Activated T-cell treated with anti-CD3 and anti-CD28 coated beads for 24 hours (primary cell): ENCODE measurements around the gene GNB1.

Experiments used
- DNase-seq: peaks from one replicate; pipeline ENCODE4 v3.0.0-alpha.2; 2020; ENCODE audit warnings: low read depth

Gene GNB1

GRCh38 chr1:1781526-1781903 lies 109.4 kb downstream of the GNB1 start:
- DNase-seq = no peak

GRCh38 chr1:1780598-1781525 lies 110.0 kb downstream of the GNB1 start:
- no peak for DNase-seq

- peak; percentile 49 for DNase-seq
Measured at GRCh38 chr1:1779691-1780597, 110.9 kb downstream of the GNB1 start.

GRCh38 chr1:1779320-1779675 lies 111.6 kb downstream of the GNB1 start:
- DNase-seq = no peak

- DNase-seq = peak; percentile 71
Measured at GRCh38 chr1:1778663-1779319, 112.1 kb downstream of the GNB1 start.

- DNase-seq = peak; percentile 69
Measured at GRCh38 chr1:1777950-1778662, 112.8 kb downstream of the GNB1 start, which contains the start of gene NADK. Gene NADK (minus strand): TSS chr1:1778470. CDS start chr1:1765406, 13,064 bp downstream.

- DNase-seq = no peak
Measured at GRCh38 chr1:1777583-1777899, 113.3 kb downstream of the GNB1 start.

GRCh38 chr1:1776672-1777582 lies 114.0 kb downstream of the GNB1 start:
- DNase-seq = no peak

GRCh38 chr1:1775327-1776226 lies 115.3 kb downstream of the GNB1 start:
- DNase-seq = no peak

- no peak for DNase-seq
Measured at GRCh38 chr1:1773874-1774273, 117.0 kb downstream of the GNB1 start.

- DNase-seq = no peak
Measured at GRCh38 chr1:1771096-1771495, 119.8 kb downstream of the GNB1 start.

- no peak for DNase-seq
Measured at GRCh38 chr1:1770102-1770501, 120.8 kb downstream of the GNB1 start.

- DNase-seq = no peak
Measured at GRCh38 chr1:1768249-1768992, 122.5 kb downstream of the GNB1 start.

GRCh38 chr1:1764876-1765470 lies 125.9 kb downstream of the GNB1 start:
- no peak for DNase-seq

- DNase-seq = no peak
Measured at GRCh38 chr1:1763657-1764621, 126.9 kb downstream of the GNB1 start.

- no peak for DNase-seq
Measured at GRCh38 chr1:1761504-1762376, 129.1 kb downstream of the GNB1 start.
